Mesendoderm (in vitro differentiated cells): ENCODE results near the gene BAMBI.

Experiments used
- DNase-seq: peaks from one replicate; pipeline ENCODE4 v3.0.0; 2013
- H2AK5ac ChIP-seq: 2 replicates; pipeline ENCODE4 v1.6.1; 2013; ENCODE audit warnings: low read length, inconsistent platforms
- H2BK120ac ChIP-seq: 2 replicates; pipeline ENCODE4 v1.6.1; 2013; ENCODE audit warnings: low read depth, mild to moderate bottlenecking, low read length, moderate library complexity, mixed read lengths
- H2BK15ac ChIP-seq: replicated peaks from 2 replicates; pipeline ENCODE4 v1.6.1; 2013; ENCODE audit warnings: low read depth, mild to moderate bottlenecking, moderate library complexity
- H2BK5ac ChIP-seq: 2 replicates; pipeline ENCODE4 v1.6.1; 2013; ENCODE audit warnings: low read length, inconsistent platforms
- H3K18ac ChIP-seq: 2 replicates; pipeline ENCODE4 v1.6.1; 2013; ENCODE audit warnings: mild to moderate bottlenecking, low read length, mixed read lengths
- H3K23ac ChIP-seq: one replicate; pipeline ENCODE4 v1.6.1; 2013; ENCODE audit warnings: low read length
- H3K27ac ChIP-seq: 2 replicates; pipeline ENCODE4 v1.5.1; 2013; ENCODE audit warnings: low read depth, mild to moderate bottlenecking, inconsistent platforms, low read length, moderate library complexity
- H3K27me3 ChIP-seq: 2 replicates; pipeline ENCODE4 v1.6.1; 2013; ENCODE audit warnings: low read length, control low read depth, mild to moderate bottlenecking, inconsistent platforms; ENCODE audit not compliant: insufficient read depth, poor library complexity
- H3K36me3 ChIP-seq: 2 replicates; pipeline ENCODE4 v1.6.1; 2013; ENCODE audit warnings: low read length, inconsistent platforms; ENCODE audit not compliant: control insufficient read depth, insufficient read depth
- H3K4ac ChIP-seq: one replicate; pipeline ENCODE4 v1.6.1; 2013; ENCODE audit warnings: low read depth, mild to moderate bottlenecking, low read length, moderate library complexity
- H3K4me1 ChIP-seq: 2 replicates; pipeline ENCODE4 v1.6.1; 2013; ENCODE audit warnings: low read depth, low read length, inconsistent platforms; ENCODE audit not compliant: control insufficient read depth
- H3K4me2 ChIP-seq: 2 replicates; pipeline ENCODE4 v1.6.1; 2013; ENCODE audit warnings: low read length
- H3K4me3 ChIP-seq: 2 replicates; pipeline ENCODE4 v1.5.1; 2013; ENCODE audit warnings: mild to moderate bottlenecking, low read length
- H3K56ac ChIP-seq: one replicate; pipeline ENCODE4 v1.6.1; 2013; ENCODE audit warnings: low read length
- H3K79me1 ChIP-seq: 2 replicates; pipeline ENCODE4 v1.6.1; 2013; ENCODE audit warnings: low read length, inconsistent platforms
- H3K79me2 ChIP-seq: 2 replicates; pipeline ENCODE4 v1.6.1; 2013; ENCODE audit warnings: mild to moderate bottlenecking, low read length; ENCODE audit not compliant: control insufficient read depth, insufficient read depth
- H3K9ac ChIP-seq: 2 replicates; pipeline ENCODE4 v1.6.1; 2013; ENCODE audit warnings: low read length, inconsistent platforms
- H4K5ac ChIP-seq: one replicate; pipeline ENCODE4 v1.6.1; 2013; ENCODE audit warnings: low read length
- H4K8ac ChIP-seq: one replicate; pipeline ENCODE4 v1.6.1; 2013; ENCODE audit warnings: low read depth, mild to moderate bottlenecking, control low read depth, low read length, moderate library complexity
- WGBS: extraction: QIAGEN DNeasy Blood & Tissue Kit; methylation state at CpG from one replicate; pipeline ENCODE4 v1.1.7; 2013; ENCODE audit warnings: low lambda C conversion rate, missing lambda C conversion rate; ENCODE audit not compliant: insufficient coverage; ENCODE audit errors: extremely low coverage; 5-methylcytosine and 5-hydroxymethylcytosine counted together

The BAMBI gene

DNA sequence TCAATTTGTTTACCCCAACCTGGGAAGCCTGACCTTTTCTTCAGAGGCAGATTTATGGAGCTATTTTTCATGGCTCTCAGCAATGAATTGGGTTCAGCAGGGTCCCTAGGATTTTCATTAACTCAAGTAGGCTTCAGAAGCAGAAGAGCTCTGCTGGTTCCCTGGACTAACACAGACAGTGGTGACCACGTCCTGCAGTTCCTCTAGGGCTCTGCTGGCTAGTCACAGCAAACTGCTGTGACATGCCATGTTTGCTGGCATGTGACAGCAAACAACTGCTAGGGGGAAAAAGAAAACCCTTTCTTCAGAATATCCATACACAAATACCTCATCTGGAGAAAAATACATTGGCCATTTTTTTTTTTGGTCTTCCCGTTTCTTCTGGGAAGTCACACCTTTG is 13.2 kb downstream of the BAMBI start:
- Histone ChIP-seq H2BK15ac (peak overlapping the region; percentile 99), H3K4me2 (no peak overlapping the region), H3K79me2 (no peaks in the 10 kb centered on the region), H3K79me1 (no peaks in the 10 kb centered on the region), H2BK120ac (no peak overlapping the region), H4K8ac (no peak overlapping the region), H3K27ac (no peak overlapping the region), H2BK5ac (peak overlapping the region; percentile 81), H2AK5ac (peak overlapping the region; percentile 73), H3K27me3 (no peaks in the 10 kb centered on the region), H3K9ac (peak overlapping the region; percentile 20), H3K23ac (no peak overlapping the region), H3K56ac (peak overlapping the region; percentile 70), H4K5ac (no peak overlapping the region), H3K4me1 (peaks cover 10% of the 10 kb centered on the region), H3K4me3 (no peak overlapping the region), H3K36me3 (no peaks in the 10 kb centered on the region), H3K4ac (no peak overlapping the region), H3K18ac (peak overlapping the region; percentile 94)
- DNase-seq = peak; percentile 68
- WGBS = no CpG with 5 or more reads among the region's 2 CpGs

DNA sequence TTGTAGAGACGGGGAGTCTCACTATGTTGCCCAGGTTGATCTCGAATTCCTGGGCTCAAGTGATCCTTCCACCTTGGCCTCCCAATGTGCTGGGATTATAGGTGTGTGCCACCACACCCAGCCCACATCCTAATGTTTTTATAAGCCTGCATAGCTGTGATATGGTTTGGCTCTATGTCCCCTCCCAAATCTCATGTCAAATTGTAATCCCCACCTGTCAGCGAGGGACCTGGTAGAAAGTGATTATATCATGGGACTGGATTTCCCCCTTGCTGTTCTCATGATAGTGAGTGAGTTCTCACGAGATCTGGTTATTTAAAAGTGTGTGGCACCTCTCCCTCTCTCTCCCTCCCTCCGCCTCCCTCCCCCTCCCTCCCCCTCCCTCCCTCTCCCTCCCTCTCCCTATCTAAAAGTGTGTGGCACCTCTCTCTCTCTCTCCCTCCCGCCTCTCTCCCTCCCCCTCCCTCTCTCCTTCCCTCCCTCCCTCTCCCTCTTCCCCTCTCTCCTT is 13.9 kb downstream of the BAMBI start:
- peak overlapping the region; percentile 94 for H3K18ac ChIP-seq
- no peaks in the 10 kb centered on the region for H3K36me3 ChIP-seq
- no peak overlapping the region for H4K5ac ChIP-seq
- H4K8ac ChIP-seq = no peak overlapping the region
- H2BK15ac ChIP-seq = peak overlapping the region; percentile 99
- no CpG with 5 or more reads among the region's 6 CpGs for WGBS
- H3K23ac ChIP-seq = no peak overlapping the region
- H3K79me1 ChIP-seq = no peaks in the 10 kb centered on the region
- no peak overlapping the region for H2BK5ac ChIP-seq
- H3K27me3 ChIP-seq = no peaks in the 10 kb centered on the region
- no peaks in the 10 kb centered on the region for H3K79me2 ChIP-seq
- peaks cover 10% of the 10 kb centered on the region for H3K4me1 ChIP-seq
- H3K4me2 ChIP-seq = no peak overlapping the region
- no peak overlapping the region for H2BK120ac ChIP-seq
- no peak overlapping the region for H3K56ac ChIP-seq
- H3K4me3 ChIP-seq = no peak overlapping the region
- no peak overlapping the region for H2AK5ac ChIP-seq
- no peak for DNase-seq
- no peak overlapping the region for H3K9ac ChIP-seq
- no peak overlapping the region for H3K27ac ChIP-seq
- H3K4ac ChIP-seq = no peak overlapping the region

DNA sequence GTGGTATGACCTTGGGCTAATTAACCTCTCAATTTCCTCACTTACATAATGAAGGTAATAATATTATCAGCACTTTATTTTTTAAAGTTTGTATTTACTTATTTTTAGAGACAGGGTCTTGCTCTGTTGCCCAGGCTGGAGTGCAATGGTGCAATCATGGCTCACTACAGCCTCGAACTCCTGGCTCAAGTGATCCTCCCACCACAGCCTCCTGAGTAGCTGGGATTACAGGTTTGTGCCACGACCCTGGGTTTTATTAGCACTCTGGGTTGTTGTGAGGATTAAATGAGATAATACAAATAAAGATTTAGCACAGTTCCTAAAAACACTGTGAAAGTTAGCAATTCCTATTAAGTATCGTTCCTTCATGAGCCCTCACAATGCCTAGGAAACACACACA is 14.7 kb downstream of the BAMBI start:
- H3K4me2 ChIP-seq = no peak overlapping the region
- no peak overlapping the region for H3K56ac ChIP-seq
- H3K36me3 ChIP-seq = no peaks in the 10 kb centered on the region
- H4K5ac ChIP-seq = no peak overlapping the region
- H4K8ac ChIP-seq = no peak overlapping the region
- no CpG with 5 or more reads among the region's 3 CpGs for WGBS
- no peak overlapping the region for H2BK120ac ChIP-seq
- no peak overlapping the region for H3K9ac ChIP-seq
- H2AK5ac ChIP-seq = no peak overlapping the region
- H2BK15ac ChIP-seq = no peak overlapping the region
- H3K79me1 ChIP-seq = no peaks in the 10 kb centered on the region
- H3K18ac ChIP-seq = no peak overlapping the region
- H3K27ac ChIP-seq = no peak overlapping the region
- no peak overlapping the region for H3K23ac ChIP-seq
- H3K4me1 ChIP-seq = peaks cover 10% of the 10 kb centered on the region
- H2BK5ac ChIP-seq = no peak overlapping the region
- H3K4ac ChIP-seq = no peak overlapping the region
- no peak overlapping the region for H3K4me3 ChIP-seq
- H3K79me2 ChIP-seq = no peaks in the 10 kb centered on the region
- no peak for DNase-seq
- H3K27me3 ChIP-seq = no peaks in the 10 kb centered on the region

DNA sequence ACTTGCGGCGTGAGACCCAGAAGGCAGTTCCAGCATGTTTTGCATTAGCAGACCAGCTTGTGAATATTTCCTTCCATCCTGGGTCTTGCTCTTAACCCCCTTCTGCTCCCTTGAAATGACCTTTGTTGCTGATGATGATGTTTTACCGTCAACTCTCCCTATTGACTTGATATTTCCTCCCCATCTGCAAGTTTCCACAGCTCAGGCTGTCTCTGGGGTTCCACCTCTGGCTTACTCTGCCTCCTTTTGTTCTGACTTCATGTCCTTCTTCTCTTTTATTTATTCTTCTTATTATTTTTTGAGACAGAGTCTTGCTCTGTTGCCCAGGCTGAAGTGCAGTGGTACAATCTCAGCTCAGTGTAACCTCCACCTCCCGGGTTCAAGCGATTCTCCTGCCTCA is 17.2 kb downstream of the BAMBI start:
- no peak overlapping the region for H4K5ac ChIP-seq
- no peak overlapping the region for H3K27ac ChIP-seq
- no CpG with 5 or more reads among the region's 5 CpGs for WGBS
- no peak overlapping the region for H3K23ac ChIP-seq
- H3K36me3 ChIP-seq = no peaks in the 10 kb centered on the region
- H3K79me1 ChIP-seq = no peaks in the 10 kb centered on the region
- no peak overlapping the region for H2BK120ac ChIP-seq
- no peak overlapping the region for H3K4me3 ChIP-seq
- H3K4me2 ChIP-seq = no peak overlapping the region
- no peaks in the 10 kb centered on the region for H3K79me2 ChIP-seq
- no peaks in the 10 kb centered on the region for H3K27me3 ChIP-seq
- no peak overlapping the region for H3K9ac ChIP-seq
- H4K8ac ChIP-seq = no peak overlapping the region
- no peak overlapping the region for H2BK15ac ChIP-seq
- no peak overlapping the region for H2AK5ac ChIP-seq
- DNase-seq = no peak
- peaks cover 6% of the 10 kb centered on the region for H3K4me1 ChIP-seq
- no peak overlapping the region for H2BK5ac ChIP-seq
- H3K56ac ChIP-seq = no peak overlapping the region
- no peak overlapping the region for H3K4ac ChIP-seq
- no peak overlapping the region for H3K18ac ChIP-seq

DNA sequence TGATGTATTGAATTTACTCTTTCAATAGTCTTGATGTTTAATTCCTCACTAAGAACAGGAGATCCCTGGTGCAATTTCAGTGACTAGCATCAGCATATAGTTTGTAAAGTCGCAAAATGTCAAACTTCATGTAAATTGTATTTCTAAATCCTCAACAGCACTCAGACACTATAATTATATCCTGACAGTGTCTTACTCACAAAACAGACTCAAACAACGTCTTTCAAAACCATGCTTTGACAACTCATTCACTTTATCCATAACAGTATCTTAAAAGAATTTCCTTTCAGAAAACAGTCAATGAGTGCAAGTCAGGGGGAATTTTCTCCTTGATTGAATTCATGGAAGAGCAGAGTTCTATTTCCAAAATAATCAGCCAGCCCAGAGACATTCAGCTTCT is 20.8 kb downstream of the BAMBI start:
- Histone ChIP-seq H3K4me1 (no peaks in the 10 kb centered on the region), H3K56ac (no peak overlapping the region), H2BK15ac (no peak overlapping the region), H3K79me2 (no peaks in the 10 kb centered on the region), H3K18ac (no peak overlapping the region), H3K36me3 (no peaks in the 10 kb centered on the region), H3K23ac (no peak overlapping the region), H3K9ac (no peak overlapping the region), H3K27me3 (no peaks in the 10 kb centered on the region), H2AK5ac (no peak overlapping the region), H3K4ac (no peak overlapping the region), H4K8ac (no peak overlapping the region), H4K5ac (no peak overlapping the region), H3K4me3 (no peak overlapping the region), H2BK5ac (no peak overlapping the region), H3K4me2 (no peak overlapping the region), H3K27ac (no peak overlapping the region), H2BK120ac (no peak overlapping the region), H3K79me1 (no peaks in the 10 kb centered on the region)
- no CpG with 5 or more reads among the region's 2 CpGs for WGBS
- no peak for DNase-seq

DNA sequence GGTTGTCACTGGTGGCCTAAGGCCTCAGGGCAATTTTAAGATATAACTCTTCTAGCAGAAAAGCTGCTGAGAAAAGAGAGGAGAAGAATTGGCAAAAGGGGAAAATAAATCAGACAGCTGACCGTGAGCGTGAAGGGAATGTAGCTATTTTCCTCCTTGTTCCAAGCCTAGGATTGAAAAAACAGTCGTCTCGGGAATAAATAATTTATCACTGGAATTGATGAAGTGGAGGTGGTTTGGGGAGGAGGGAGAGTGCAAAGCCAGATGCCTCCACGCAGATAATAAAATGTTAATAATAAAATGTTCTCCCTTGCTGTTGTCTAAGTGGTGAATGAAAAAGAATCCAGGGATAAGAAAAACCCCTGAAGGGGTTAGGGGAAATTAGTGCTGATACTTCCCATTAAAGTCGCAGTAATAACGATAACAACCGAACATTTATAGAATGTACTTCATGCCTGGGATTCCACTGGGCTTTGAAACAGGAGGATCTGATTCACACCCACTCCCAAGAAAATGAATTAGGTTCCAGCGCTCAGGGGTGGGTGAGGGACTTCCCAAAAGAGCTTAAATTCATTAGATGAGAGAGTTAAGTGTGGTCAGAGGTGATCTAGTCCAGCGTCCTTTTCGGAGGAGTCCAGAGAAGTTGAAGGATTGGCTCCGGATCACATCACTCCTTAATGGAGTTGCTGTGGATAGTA is 27.3 kb downstream of the BAMBI start:
- no peak overlapping the region for H2AK5ac ChIP-seq
- DNase-seq = no peak
- no peak overlapping the region for H4K5ac ChIP-seq
- H3K23ac ChIP-seq = no peak overlapping the region
- no peaks in the 10 kb centered on the region for H3K27me3 ChIP-seq
- no peak overlapping the region for H3K4me2 ChIP-seq
- no peak overlapping the region for H3K4ac ChIP-seq
- H2BK15ac ChIP-seq = no peak overlapping the region
- no peak overlapping the region for H3K9ac ChIP-seq
- H2BK5ac ChIP-seq = no peak overlapping the region
- H3K56ac ChIP-seq = no peak overlapping the region
- no peak overlapping the region for H3K27ac ChIP-seq
- WGBS = no CpG with 5 or more reads among the region's 12 CpGs
- no peak overlapping the region for H3K18ac ChIP-seq
- H3K79me2 ChIP-seq = no peaks in the 10 kb centered on the region
- no peaks in the 10 kb centered on the region for H3K36me3 ChIP-seq
- H2BK120ac ChIP-seq = no peak overlapping the region
- no peaks in the 10 kb centered on the region for H3K79me1 ChIP-seq
- H3K4me3 ChIP-seq = no peak overlapping the region
- H4K8ac ChIP-seq = no peak overlapping the region
- no peaks in the 10 kb centered on the region for H3K4me1 ChIP-seq
